ENCODE data around the gene MS4A6A.
"Not testable (repeated sequence)": the region's sequence is repeated elsewhere in the genome, so short reads cannot be mapped to it uniquely, and the experiment has no call there.

Gene MS4A6A

DNA sequence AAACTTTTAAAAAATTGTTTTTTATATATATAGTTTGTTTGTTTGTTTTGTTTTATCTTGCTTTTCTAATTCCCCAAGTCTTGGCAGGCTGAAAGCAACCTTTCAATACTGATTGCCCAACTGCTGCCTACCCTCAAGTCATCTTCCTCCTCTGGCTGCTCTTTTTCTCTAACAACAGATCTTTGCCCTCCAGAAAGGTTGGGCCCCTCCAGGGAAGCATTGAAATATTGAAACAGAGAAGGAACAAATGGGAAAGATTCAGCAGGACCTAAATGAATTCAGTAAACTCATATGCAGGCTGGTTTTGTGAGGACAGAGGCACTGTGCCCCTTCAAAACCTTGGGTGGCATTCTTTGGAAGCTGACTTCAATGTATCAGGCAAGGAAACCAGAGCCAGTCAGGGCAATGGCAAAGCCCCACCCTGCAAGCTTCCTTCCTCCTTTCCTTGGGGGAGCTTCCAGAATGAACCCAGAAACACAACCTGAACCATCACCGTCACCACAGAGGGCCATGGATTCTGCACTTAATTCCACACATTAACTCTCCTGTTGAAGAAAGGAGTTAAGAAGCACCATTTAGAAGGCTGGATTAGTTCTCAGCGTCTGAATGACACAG is 815 bp upstream of the MS4A6A start:
- DNase-seq (ENCODE audit: low spot score): no peak

DNA sequence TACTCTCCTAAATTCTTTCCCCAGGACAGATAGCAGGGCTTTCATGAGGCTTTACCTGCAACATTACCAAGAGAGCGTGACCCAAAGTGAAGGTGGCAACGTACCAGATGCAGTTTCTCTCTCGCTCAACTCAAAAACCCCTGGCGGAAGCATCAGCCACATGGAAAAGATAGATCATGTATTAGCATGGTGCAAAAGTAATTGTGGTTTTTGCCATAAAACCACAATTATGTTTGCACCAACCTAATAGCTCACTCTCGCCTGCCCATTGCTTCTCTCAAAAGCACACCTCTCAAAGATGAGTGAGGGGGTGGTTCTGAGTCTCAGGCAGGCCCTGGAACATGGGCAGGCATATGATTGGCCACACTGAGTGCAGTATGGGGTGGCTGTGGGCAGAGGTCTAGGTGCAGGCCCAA is 7.0 kb downstream of the MS4A6A start:
- DNase-seq (ENCODE audit: low spot score): no peak

DNA sequence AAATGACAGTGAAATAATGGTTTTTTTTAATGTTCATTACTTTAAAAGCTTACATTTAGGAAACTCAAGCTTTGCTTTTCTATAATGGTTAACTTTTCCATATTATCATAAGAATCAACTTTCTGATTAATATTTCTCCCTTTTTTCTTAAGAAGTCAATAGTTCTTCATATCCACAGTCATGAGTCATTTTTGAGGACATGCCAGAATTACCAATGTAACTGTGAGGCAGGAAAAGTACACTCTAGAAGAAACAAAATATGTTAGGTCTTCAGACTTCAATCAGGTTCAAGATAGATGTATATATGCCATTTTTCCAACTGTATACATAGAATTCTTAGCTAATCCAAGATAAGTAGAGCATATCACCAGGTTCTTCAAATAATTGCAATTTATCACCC is 10.9 kb downstream of the MS4A6A start:
- DNase-seq (ENCODE audit: low spot score): no peak

DNA sequence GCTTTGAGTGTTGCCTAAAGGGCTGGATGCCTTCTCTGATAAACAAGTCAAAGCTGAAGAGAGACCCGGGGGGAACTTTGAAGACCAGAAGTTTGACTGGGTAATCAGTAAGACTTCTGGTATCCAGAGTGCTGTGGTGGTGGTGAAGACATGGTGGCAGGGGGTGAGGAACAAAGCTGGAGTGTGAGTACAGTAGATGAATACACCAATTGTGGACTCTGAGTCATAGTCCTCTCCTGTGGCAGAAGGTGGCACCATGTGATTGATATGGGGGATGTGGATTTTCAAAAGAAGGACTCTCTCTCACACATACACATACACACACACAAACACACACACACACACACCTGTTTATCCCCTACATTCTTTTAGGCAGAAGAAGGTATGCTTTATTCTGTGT is 12.3 kb downstream of the MS4A6A start:
- DNase-seq (ENCODE audit: low spot score): no peak

DNA sequence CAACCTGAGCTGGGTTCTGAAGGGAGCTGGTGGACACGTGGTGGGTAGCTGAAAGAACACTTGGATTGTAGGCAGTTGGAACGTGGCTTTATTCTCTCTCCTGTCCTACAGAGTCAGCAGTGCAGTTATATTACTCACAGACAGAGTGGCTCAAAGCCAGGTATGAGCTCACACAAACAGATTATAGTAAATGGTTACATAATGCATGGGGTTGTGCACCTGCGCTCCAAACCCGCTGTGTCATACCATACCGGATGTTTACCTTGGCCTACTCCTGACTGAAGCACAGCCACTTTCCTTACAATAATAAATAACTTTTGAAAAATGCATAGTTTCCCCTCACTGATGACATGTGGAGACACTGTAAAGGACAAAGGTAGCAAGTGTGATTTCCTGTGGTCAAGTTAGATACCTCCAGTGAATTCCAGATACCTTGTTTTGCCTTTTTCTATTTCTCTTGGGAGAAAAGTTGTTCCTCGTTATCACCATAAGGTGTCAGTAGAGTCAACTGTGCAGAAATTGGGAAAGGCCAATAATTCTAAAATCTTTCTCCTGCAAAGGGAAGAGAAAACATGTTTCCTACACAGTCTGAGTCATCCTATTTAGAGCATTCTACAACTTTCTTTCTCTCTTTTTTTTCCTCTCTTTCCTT is 13.5 kb downstream of the MS4A6A start:
- no peak for DNase-seq (ENCODE audit: low spot score)

DNA sequence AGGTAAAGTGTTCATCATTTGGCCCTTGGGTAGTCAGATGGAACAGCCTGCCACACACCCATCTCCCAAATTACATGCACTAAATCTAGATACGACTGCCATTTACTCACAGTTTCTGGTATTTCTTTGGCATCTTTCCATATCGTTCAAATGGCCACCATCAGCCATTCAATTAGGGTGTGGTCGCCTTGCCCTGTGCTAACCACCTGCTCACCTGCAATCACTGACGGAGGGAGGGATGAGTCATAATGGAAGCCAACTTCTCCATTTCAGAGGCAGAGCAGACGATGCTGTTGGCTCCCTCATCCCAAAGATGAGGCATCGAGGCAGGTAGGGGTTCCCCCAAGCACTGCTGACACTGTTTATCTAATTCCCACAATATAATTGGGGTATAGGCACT is 14.6 kb downstream of the MS4A6A start:
- DNase-seq (ENCODE audit: low spot score): no peak

DNA sequence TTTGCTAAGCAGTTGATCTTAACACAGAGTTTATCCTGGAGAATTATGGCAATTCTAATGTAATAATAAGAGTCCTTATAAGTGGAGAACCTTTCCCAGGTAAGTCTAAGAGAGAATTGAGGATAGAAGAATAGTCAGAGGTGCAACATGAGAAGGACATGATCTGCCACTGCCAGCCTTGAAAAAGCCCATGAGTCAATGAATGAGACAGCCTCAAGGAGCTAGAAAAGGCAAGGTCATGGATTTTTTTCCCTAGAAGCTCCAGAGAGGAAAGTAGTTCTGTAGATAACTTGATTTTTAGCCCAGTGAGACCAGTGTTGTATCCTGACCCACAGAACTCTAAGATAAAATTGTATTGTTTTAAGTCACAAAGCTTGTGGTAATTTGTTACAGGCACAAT is 16.9 kb downstream of the MS4A6A start:
- no peak for DNase-seq (ENCODE audit: low spot score)

DNA sequence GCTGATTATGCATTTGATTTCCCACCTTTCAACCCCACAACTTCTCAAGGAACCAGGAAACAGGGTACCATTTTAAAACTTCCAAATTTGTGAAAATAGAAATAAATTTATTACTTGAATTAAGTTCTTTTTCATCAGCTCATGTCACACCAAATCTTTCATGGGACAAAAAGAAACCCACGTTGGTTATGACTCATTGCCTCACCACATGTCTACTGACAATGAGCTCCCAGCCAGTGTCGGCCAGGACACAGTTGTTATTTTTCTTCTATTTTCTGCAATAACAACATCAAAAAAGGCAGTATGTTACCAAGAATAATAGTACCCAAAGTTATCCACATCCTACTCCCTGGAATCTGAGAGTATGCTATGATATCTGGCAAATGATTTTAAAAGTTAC is 17.3 kb downstream of the MS4A6A start:
- no peak for DNase-seq (ENCODE audit: low spot score)

DNA sequence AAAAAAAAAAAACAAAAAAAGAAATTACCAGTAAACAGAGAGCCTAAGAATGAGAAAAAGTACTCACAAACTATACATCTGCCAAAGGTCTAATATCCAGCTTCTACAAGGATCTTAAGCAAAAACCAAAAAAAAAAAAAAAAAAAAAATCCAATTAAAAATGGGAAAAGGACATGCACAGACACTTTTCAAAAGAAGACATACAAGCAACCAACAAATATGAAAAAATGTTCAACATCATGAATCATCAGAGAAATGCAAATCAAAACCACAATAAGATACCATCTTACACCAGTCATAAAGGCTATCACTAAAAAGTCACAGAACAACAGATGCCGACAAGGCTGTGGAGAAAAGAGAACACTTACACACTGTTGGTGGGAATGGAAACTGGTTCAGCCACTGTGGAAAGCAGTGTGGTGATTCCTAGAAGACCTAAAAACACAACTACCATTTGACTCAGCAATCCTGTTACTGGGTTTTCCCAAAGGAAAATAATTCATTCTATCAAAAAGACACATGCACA is 18.3 kb downstream of the MS4A6A start:
- DNase-seq (ENCODE audit: low spot score): no peak

DNA sequence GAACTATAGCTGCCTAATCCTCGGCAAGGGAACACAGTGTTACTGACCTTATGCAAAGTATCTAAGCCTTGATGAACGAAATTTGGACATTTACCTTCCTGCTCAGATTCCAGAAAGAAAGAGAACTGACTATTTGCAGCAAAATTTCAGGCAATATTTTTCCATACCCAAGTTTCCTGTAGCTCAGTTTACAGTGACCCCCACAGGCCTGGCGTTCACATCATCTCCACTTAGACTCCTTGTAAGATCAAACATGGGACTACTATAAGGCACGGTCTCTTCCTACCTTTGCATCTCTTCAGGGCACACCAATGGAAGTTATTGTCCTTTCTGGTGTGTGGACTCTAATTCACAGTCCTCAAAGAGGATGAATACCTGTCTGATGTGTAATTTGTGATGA is 21.1 kb downstream of the MS4A6A start:
- DNase-seq (ENCODE audit: low spot score): no peak

DNA sequence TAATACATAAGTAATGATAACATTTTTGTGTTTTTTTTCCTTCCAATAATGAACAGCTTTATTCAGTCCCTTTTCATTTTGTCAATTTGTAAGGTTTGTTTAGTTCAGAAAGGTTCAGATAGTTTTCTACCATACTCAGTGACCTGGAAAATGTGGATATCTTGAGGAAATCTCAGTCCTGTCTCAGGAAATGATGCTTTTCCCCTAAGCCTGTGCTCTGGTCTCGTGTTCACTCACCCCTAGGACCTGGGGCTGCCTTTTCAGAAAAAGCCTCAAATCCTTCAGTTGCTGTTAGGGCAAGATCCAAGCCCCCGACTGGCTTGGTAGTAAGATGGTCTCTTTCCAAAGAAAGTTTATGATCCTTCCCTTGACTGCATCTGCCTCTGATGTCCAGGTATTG is 21.8 kb downstream of the MS4A6A start:
- no peak for DNase-seq (ENCODE audit: low spot score)

DNA sequence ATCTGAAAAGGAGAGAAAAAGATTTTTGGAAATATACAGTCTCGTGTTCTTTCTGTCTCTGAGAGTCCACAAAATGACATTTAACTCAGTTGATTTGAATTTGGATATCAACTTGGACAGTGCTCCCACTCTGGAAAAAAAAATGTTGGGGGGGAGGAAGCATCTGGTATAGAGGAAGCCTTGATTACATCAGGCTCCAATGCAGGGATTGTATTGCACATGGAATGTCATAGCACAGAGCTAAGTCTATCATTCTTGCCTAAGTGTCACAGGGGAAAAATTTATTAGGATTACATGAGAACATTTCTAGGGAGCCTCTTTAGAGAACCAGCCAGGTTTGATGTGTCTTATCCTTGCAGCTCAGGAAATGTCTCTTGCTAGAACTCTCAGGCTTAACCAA is 23.0 kb downstream of the MS4A6A start:
- DNase-seq (ENCODE audit: low spot score): no peak

DNA sequence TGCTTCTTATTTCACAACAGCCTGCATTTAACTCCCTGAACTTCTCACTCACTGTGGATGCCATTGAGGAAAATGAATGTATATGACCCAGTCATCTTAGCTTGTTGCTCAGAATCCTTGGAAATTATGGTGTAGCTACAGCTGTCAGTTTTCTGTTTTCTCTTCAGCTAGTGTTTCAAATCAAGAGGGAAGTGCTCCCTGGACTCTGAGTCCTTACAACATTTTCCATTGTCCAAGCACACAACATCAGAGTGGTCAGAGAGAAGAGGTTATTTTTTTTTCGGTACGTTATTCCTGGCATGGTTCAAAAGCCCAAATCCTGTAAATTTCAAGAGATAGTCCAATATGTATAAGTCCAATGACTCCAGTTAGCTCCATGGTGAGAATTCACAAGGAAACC is 23.6 kb downstream of the MS4A6A start:
- DNase-seq (ENCODE audit: low spot score): no peak

DNA sequence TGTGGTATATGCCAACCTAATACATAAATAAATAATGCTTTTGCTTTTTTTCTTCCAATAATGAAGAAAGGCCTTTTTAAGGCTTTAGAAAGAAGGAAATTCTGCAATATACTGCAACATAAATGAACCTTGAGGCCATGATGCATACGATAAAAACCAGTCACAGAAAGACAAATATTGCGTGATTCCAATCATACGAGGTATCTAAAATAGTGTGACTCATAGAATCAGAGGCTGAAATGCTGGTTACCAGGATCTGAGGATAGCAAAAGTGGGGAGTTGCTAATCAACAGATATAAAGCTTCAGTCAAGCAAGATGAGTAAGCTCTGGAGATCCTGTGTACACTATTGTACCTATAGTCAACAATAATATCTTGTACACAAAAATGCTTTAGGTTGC is 24.2 kb downstream of the MS4A6A start:
- DNase-seq (ENCODE audit: low spot score): no peak

DNA sequence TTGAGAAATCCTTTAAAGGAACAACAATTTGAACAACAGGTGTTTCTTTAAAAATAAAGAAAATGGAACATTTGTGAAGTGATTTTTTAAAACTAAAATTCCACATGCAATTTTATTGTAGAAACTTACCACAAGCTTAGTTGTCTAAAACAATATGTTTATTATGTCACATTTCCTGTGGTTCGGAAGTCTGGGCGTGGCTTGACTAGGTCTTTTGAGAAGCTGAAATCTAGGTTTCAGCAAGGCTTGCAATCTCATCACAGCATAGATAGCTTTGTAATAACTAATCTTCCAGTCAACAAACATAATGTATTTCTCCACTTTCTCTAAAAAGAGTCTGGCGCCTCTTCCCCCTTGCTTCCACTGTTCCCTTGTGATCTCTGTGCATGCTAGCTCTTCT is 27.0 kb downstream of the MS4A6A start:
- DNase-seq (ENCODE audit: low spot score): no peak

DNA sequence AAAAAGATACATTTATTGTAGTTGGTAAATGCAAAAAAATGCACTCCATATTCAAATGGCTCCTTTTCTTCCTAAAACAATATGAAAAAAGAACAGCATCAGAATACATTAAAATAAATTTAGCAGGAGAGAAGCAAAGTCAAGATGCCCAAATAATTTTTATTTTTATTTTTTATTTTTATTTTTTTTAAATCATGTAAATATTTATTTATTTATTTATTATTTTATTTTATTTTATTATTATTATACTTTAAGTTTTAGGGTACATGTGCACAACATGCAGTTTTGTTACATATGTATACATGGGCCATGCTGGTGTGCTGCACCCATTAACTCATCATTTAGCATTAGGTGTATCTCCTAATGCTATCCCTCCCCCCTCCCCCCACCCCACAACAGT is 30.2 kb downstream of the MS4A6A start:
- DNase-seq (ENCODE audit: low spot score): not testable (repeated sequence)

DNA sequence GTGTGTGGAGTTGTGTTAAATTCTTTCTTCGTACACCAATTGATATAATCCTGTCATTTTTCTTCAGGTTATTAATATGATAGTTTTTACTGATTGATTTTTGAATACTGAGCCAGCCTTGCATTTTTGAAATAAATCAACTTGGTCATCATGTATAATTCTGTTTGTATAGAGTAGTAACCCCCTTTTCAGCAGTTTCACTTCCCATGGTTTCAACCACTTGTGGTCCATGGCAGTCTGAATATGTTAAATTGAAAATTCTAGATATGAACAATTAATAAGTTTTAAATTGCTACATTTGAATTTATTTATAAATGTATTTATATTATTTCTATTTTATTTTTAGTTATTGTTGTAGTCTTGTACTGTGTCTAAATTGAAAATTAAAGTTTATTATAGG is 32.6 kb downstream of the MS4A6A start:
- no peak for DNase-seq (ENCODE audit: low spot score)

DNA sequence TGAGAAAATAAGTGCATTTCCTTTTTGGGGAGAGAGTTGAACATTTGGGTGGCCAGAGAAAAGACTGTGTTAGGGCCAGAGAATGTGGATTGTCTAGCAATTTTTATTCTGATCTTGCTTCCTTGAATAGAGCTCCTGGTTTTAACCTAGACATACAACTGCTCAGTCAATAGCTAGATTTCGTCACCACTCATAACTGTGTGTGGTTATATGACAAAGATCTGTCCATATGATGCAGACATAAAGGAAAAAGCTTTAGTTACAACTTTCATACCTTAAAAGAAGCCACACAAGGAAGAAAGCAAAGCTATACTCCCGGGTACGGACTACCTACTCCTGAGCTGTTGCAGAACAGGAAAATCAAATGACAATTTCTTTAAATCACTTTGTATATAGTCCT is 37.2 kb downstream of the MS4A6A start:
- DNase-seq (ENCODE audit: low spot score): no peak

DNA sequence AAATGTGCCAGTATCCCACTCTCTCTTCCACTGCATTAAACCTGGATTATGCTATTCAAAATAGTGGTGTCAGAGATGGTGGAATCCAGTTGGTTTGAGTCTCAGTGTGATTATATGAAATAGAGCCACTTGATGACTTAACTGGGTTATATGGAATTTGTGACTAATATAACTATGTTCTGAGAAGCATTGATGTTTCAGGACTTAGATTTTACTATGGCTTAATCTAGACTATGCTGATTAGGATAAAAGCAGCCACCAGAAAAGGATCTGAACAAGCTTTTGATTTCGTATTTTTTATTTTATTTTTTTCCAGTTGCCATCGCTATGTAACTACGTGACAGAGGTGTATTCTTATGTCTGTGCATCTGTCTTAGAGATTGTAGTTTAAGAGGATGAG is 39.1 kb downstream of the MS4A6A start:
- DNase-seq (ENCODE audit: low spot score): no peak

DNA sequence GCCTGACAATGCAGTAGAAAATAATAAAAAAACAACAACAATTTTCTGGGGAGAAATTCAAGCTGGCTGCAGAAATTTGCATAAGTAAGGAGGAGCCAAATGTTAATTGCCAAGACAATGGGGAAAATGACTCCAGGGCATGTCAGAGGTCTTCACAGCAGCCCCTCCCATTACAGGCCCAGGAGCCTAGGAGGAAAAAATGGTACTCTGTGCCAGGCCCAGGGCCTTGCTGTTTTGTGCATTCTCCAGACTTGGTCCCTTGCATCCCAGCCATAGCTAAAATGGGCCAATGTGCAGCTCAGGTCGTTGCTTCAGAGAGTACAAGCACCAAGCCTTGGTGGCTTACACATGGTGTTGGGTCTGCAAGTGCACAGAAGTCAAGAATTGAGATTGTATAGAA is 49.0 kb downstream of the MS4A6A start:
- DNase-seq (ENCODE audit: low spot score): no peak

DNA sequence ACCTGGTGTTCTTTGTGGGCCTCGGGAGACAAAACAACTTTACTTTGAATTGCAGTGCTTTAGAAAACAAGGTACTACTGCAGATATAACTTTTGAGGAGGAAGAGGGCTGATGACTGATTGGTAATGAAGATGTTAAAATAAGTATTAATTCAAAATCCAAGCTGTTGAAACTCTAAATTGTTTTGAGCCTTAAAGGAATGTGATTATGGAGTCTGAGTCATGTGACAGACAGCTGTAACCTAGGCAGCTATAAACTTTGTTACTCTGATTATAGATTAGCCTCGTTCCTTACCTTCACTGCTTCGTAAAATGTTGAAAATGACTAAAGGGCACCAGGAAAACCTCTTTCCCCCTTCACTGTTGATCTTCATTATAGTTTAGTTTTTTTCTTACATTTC is 51.0 kb downstream of the MS4A6A start:
- DNase-seq (ENCODE audit: low spot score): no peak

DNA sequence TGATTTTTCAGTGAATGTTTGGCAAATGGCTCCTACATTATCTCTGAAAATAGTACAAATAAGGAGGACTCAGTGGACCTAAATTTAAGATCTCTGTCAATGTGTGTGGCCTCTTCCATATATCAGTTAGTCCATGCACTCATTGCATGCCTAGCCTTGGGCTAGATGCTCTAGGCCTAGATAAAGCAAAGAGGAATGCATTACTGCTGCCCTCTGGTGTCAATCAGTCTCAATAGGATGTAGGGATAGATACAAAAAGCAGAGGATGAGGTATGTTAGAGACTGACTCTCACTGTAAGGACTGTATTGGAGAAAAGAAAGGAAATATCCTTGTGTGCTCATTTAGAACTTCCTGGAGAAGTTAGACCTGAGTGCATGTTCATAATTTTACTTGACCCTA is 52.4 kb downstream of the MS4A6A start:
- DNase-seq (ENCODE audit: low spot score): no peak

DNA sequence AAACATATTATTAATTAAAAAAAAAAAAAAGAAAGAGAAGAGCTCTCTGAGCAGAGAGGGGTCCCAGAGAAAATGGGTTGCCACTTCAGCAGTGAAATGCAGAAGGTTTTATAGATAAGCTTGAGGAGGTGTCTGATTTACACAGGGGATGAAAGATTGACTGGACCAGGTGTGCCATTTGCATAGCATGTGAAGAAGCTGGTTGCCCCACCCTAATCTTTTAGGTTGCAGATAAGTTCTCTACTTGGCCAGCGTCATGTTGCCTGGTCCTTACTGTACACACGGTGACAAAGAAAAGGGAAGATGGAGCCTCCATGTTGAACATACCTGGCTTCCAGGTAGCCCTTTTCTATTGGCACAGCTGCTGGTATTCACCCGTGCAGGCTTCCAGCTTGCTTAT is 53.0 kb downstream of the MS4A6A start:
- no peak for DNase-seq (ENCODE audit: low spot score)

DNA sequence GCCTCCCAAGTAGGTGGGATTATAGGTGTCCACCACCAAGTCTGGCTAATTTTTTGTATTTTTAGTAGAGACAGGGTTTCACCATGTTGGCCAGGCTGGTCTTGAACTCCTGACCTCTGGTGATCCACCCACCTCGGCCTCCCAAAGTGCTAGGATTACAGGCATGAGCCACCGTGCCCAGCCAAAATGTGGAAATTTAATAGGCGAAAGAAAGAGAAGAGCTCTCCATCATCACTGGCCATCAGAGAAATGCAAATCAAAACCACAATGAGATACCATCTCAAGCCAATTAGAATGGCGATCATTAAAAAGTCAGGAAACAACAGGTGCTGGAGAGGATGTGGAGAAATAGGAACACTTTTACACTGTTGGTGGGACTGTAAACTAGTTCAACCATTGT is 54.0 kb downstream of the MS4A6A start:
- not testable (repeated sequence) for DNase-seq (ENCODE audit: low spot score)

All from hematopoietic multipotent progenitor cell treated with erythropoietin and hydrocortisone succinate and interleukin-3 and kit ligand, for 17 days (in vitro differentiated cells).